GM12874 (cell line): ENCODE data around the gene RSPO1.
A peak's percentile ranks its signal among the peaks of the same experiment; 100 is the strongest.

Experiments
- CTCF ChIP-seq: IDR thresholded peaks from 2 replicates; pipeline ENCODE4 v1.5.1; 2011; ENCODE audit warnings: low read depth, mild to moderate bottlenecking, control low read depth, low read length, moderate library complexity; ENCODE audit not compliant: insufficient read depth

The RSPO1 gene

GRCh38 chr1:37634244-37634991 is at the start of gene RSPO1:
RSPO1 (minus strand) TSS chr1:37634892; CDS start chr1:37629661, 5,231 bp downstream.
- no peak for TF ChIP-seq CTCF

- TF ChIP-seq CTCF, result peak; percentile 74
Measured at GRCh38 chr1:37682334-37682987, 47.8 kb upstream of the RSPO1 start.

GRCh38 chr1:37680933-37681332 is 46.2 kb upstream of the RSPO1 start:
- TF ChIP-seq CTCF, result no peak

GRCh38 chr1:37677808-37678207 is 43.1 kb upstream of the RSPO1 start:
- no peak for TF ChIP-seq CTCF

GRCh38 chr1:37677143-37677439 is 42.4 kb upstream of the RSPO1 start:
- no peak for TF ChIP-seq CTCF

GRCh38 chr1:37676281-37677142 is 41.8 kb upstream of the RSPO1 start:
- no peak for TF ChIP-seq CTCF

GRCh38 chr1:37673920-37674319 is 39.2 kb upstream of the RSPO1 start:
- TF ChIP-seq CTCF, result no peak
